Measurements from ENCODE around the gene CDNF.
"Not testable (repeated sequence)": the region's sequence is repeated elsewhere in the genome, so short reads cannot be mapped to it uniquely, and the experiment has no call there.

Gene CDNF

GRCh38 chr10:14876764-14877163 lies 38.9 kb upstream of the CDNF start:
- TF ChIP-seq CTCF (IDR thresholded peaks at IDR 0.05; ENCODE audit: borderline replicate concordance, control extremely low read depth, extremely low read depth, insufficient read depth, missing control alignments): no peak
- in situ Hi-C loops (cut with MboI; ENCODE audit: low sequenced_read_pairs, unreplicated experiment): no loop called here
- DNase-seq (ENCODE audit: low spot score): no peak

GRCh38 chr10:14875941-14876340 lies 38.1 kb upstream of the CDNF start:
- no peak for TF ChIP-seq CTCF (IDR thresholded peaks at IDR 0.05; ENCODE audit: borderline replicate concordance, control extremely low read depth, extremely low read depth, insufficient read depth, missing control alignments)
- in situ Hi-C loops (cut with MboI; ENCODE audit: low sequenced_read_pairs, unreplicated experiment): no loop called here
- DNase-seq (ENCODE audit: low spot score): no peak

- in situ Hi-C loops (cut with MboI; ENCODE audit: low sequenced_read_pairs, unreplicated experiment): no loop called here
- DNase-seq (ENCODE audit: low spot score): no peak
- no peak for TF ChIP-seq CTCF (IDR thresholded peaks at IDR 0.05; ENCODE audit: borderline replicate concordance, control extremely low read depth, extremely low read depth, insufficient read depth, missing control alignments)
Measured at GRCh38 chr10:14873090-14873760, 35.4 kb upstream of the CDNF start.

GRCh38 chr10:14864871-14865270 lies 27.0 kb upstream of the CDNF start:
- in situ Hi-C loops (cut with MboI; ENCODE audit: low sequenced_read_pairs, unreplicated experiment); DNase-seq (ENCODE audit: low spot score): not testable (repeated sequence)

GRCh38 chr10:14864466-14864865 lies 26.6 kb upstream of the CDNF start:
- in situ Hi-C loops (cut with MboI; ENCODE audit: low sequenced_read_pairs, unreplicated experiment); DNase-seq (ENCODE audit: low spot score): not testable (repeated sequence)

- TF ChIP-seq CTCF (IDR thresholded peaks at IDR 0.05; ENCODE audit: borderline replicate concordance, control extremely low read depth, extremely low read depth, insufficient read depth, missing control alignments): no peak
- in situ Hi-C loops (cut with MboI; ENCODE audit: low sequenced_read_pairs, unreplicated experiment): no loop called here
- no peak for DNase-seq (ENCODE audit: low spot score)
Measured at GRCh38 chr10:14860791-14861190, 23.0 kb upstream of the CDNF start.

GRCh38 chr10:14859775-14860174 lies 21.9 kb upstream of the CDNF start:
- in situ Hi-C loops (cut with MboI; ENCODE audit: low sequenced_read_pairs, unreplicated experiment): no loop called here
- no peak for DNase-seq (ENCODE audit: low spot score)
- TF ChIP-seq CTCF (IDR thresholded peaks at IDR 0.05; ENCODE audit: borderline replicate concordance, control extremely low read depth, extremely low read depth, insufficient read depth, missing control alignments): no peak

- TF ChIP-seq CTCF (IDR thresholded peaks at IDR 0.05; ENCODE audit: borderline replicate concordance, control extremely low read depth, extremely low read depth, insufficient read depth, missing control alignments): no peak
- in situ Hi-C loops (cut with MboI; ENCODE audit: low sequenced_read_pairs, unreplicated experiment): no loop called here
- no peak for DNase-seq (ENCODE audit: low spot score)
Measured at GRCh38 chr10:14859043-14859442, 21.2 kb upstream of the CDNF start.
